PC-3 (cell line): ENCODE results near the gene NDUFAF5.

Source experiments
- CTCF ChIP-seq: fragments of 300-600 bp; sonication (generic); conservative IDR thresholded peaks from 2 replicates; pipeline ENCODE4 v1.5.1; 2017; ENCODE audit warnings: antibody characterized with exemption, low read depth, mild to moderate bottlenecking, low read length
- EZH2phosphoT487 ChIP-seq: fragments of 300-600 bp; sonication (generic); IDR thresholded peaks from 2 replicates; pipeline ENCODE4 v1.6.1; 2018; ENCODE audit warnings: mild to moderate bottlenecking, antibody characterized with exemption, low read length, borderline replicate concordance

- TF ChIP-seq CTCF (no peak), EZH2phosphoT487 (no peak)
Measured at GRCh38 chr20:13814672-13815071, 29.8 kb downstream of the NDUFAF5 start.
